Hepatic stellate cell (primary cell): ENCODE measurements around the gene FASTKD1.

Source experiments
- DNase-seq: peaks from one replicate; pipeline ENCODE4 v3.0.0; 2011; ENCODE audit warnings: low spot score

FASTKD1 gene

DNA sequence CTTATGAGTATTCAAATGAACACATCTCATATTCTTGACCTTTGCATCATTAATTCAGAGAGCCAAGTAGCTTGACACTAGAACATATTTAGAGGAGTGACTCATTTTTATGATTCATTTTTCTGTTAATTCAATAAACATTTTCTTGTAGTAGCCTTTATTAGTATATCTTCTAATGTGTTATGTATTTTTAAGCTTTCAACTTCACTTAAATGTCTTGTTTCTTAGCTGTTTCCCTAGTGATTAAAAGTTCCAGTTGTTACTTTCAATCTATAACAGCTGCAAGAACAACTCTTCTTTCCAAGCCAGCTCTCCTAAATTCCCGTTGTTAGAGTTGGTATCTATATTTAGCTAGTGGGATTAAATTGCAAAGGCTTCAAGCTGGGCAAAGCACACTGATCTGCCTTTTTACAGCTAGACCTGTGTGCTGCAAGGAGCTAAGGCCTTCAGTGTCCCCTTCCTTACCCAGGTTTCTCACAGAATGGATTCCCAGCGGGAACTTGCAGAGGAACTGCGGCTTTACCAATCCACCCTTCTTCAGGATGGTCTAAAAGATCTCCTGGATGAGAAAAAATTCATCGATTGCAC is 64.3 kb downstream of the FASTKD1 start, which contains the start of gene KLHL41:
Gene KLHL41 (plus strand): TSS at position 405 of the 588 bp plus-strand sequence. CDS start 77 bp downstream, at position 482.
- DNase-seq: peak; percentile 34

DNA sequence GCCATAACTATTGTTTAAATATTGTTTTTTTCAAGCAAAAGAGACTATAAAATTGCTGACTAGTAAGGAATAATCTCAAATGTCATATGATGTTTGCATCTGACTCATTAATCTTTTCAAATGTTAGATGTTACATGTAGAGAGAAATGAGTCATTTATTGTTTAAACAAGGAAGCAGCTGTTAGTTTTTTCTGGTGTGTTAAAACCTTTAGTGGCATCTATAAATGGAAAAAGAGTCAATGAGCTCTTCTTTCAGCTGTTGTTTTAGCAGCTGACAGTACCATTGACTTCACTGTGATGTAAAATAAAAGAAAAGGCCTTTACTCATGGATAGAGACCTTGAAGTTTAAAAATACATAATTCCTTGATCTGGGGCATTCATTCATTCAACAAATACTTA is 66.0 kb downstream of the FASTKD1 start:
- peak; percentile 60 for DNase-seq

DNA sequence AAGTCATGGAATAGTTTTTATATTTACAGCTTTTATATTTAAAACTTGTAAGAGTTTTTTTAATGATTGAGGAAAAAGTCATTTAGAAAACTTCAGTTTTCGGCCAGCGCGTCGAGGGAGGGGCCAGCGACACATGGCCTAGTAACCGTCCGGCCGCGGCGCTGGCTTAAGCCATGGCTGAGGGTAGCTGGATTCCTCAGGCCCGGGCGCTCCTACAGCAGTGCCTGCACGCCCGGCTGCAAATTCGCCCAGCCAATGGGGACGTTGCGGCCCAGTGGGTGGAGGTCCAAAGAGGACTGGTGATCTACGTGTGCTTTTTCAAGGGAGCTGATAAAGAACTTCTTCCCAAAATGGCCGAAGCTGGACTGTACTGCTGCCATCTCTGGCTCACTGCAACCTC is 69.0 kb downstream of the FASTKD1 start:
- DNase-seq: no peak

DNA sequence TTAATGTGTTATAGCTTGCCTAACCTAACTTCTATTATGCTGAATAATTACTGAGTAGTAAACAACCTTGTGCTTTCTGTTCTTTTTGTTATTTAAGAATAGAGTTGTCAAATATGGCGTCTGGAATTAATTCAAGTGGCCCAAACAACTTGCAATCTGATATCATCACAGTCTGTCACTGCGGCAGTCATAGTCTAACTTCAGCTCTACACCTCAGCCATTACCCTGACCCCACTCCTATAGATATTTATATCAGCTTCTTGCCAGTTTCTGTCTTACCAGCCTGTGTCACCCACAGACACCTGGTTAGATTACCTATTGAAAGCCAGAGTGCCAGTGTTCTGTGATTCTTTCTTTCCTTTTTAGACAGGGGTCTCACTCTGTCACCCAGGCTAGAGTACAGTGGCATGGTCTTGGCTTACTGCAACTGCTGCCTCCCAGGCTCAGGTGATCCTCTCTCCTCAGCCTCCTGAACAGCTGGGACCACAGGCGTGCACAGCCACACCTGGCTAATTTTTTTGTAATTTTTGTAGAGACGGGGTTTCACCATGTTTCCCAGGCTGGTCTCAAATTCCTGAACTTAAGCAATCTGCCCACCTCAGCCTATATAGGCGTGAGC is 78.2 kb downstream of the FASTKD1 start:
- DNase-seq: no peak

DNA sequence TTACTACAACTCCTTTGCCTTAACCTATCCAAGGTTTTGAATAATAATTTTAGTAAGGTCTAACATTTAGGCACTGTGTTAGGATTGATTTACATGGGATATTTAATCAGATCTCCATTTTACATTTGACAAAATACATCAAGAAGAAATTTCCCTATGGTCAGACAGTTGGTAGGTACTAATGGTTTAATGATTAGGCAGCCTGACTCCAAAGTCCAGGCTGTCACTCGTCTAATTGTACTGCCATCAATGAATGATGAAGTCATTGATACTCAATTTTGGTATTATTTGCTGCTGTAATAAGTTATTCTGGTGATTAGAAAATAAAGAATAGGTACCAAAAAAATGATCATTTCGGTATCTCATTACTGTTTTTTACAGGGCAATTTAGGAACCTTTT is 80.3 kb downstream of the FASTKD1 start:
- DNase-seq: no peak

DNA sequence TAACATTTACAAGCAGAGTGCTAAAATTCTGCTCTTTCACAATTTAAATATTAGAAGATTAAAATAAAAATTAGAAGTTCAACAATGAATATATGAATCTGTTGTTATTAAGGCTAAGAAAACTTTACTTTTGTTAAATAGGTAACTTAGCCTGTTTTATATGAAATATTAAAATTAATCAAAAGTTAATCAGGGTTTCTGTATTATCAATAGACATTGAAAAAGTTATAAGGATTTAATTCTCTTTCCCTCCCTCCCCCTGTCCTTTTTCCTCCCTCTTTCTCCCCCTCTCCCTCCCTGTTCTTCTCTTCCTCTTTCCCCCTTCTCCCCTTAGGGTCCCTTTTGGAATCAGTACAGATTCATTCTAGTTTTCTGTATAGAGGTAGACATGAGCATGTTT is 82.3 kb downstream of the FASTKD1 start:
- DNase-seq: no peak

DNA sequence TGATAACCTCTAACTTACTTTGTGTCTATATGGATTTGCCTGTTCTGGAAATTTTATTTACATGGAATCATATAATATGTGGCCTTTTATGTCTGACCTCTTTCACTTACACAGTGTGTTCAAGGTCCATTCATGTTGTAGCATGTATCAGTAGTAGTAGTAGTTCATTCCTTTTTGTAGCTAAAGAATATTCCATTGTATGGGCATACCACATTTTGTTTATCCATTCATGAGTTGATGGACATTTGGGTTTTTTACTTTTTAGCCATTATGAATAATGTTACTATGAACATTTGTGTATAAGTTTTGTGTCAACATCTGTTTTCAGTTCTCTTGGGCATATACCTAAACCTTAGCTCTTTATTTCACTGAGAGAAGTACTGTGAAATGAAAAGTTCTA is 82.8 kb downstream of the FASTKD1 start:
- no peak for DNase-seq

DNA sequence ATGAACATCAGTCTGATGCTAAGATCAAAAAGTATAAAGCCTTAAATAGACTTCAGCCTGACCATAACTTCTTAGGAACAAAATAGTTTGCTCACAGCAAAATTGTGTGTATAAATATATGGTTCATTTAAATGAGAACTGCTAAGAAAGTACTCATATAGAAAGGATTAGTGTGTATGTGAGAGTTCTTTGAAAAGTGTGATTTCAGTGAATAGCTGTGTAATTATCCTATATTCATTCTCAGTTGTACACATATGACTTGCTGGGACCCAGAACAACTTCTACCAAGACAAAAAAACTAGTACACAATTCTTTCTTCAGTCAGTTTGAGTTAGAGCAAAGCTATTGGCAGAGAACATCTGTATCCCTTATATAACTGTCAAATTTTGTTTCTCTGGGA is 87.2 kb downstream of the FASTKD1 start:
- no peak for DNase-seq

DNA sequence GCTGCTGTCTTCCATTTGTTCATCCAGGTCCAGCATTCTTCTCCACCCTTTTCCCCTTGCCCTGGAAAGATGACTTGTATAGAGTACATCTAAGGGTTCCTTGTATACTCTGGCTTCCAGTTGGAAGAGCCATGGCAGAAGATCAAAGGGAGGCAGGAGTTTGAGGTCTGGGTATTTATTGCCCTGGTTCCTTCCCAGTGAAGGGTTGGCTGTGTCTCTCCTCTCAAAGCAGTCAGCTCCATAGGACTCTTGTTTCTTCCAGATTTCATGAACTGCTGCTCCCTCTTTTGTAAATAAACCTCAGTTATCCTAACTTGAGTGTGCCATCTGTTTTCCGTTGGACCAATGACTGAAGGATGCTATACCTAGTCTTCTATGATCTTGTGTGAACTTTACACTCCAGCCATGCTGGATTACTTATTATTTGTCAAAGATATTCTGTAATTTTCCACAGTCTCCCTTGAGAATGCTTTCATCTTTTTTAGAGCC is 88.0 kb downstream of the FASTKD1 start:
- no peak for DNase-seq

DNA sequence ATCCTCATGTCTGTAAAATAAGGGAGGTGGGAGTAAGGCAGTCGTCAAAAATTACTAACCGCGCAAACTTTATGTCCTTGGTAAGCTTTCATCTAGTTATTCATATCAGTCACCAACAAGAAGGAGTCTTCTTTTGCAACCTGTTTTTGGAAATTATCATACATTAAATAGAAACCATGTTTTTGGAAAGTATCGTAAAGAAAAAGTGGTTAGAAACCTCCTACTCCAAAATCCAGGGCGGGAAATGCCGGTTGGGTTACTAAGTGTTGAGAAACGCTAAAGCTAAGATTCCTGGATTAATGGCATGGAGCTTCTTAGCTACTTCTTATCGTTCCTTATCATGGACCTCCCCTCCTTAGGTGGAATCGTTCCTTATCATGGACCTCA is 93.6 kb downstream of the FASTKD1 start:
- peak; percentile 14 for DNase-seq
